Adrenal gland (tissue), 12 donors: ENCODE data around the gene ZIK1. TPM values are rescaled to one million over a fixed set of nuclear protein-coding genes. Genes with fewer than 3 reads are reported as not detected.

ENCODE experiments used
- DNase-seq, 7 donors: peaks; one replicate each; pipeline ENCODE4 v3.0.0-alpha.2; 2019 to 2020
- H3K27ac ChIP-seq, 5 donors: fragments of 200-600 bp; sonication (generic) in 4 of 5; 1 replicate in 3 of 5; 2 replicates in 2 of 5; pipeline versions ENCODE4 v1.5.1 to v1.8.0; 2016 to 2020; ENCODE audit warnings: mild to moderate bottlenecking in 1 of 5
- H3K27me3 ChIP-seq: fragments of 200-600 bp; 2 replicates; pipeline ENCODE4 v1.8.0; 2021
- H3K36me3 ChIP-seq, 2 donors: fragments of 200-600 bp; replicated peaks in 1 of 2; 1 replicate in 1 of 2; 2 replicates in 1 of 2; pipeline versions ENCODE4 v1.5.1 to v1.8.0; 2018 to 2022
- H3K4me1 ChIP-seq, 2 donors: fragments of 200-600 bp; replicated peaks in 1 of 2; 1 replicate in 1 of 2; 2 replicates in 1 of 2; pipeline versions ENCODE4 v1.5.1 to v1.8.0; 2018 to 2021
- H3K4me3 ChIP-seq, 4 donors: fragments of 200-600 bp; sonication (generic) in 3 of 4; one replicate each; pipeline ENCODE4 v1.5.1; 2016 to 2018
- H3K9me3 ChIP-seq, 3 donors: fragments of 200-600 bp; sonication (generic) in 1 of 3; replicated peaks in 1 of 3; 1 replicate in 2 of 3; 2 replicates in 1 of 3; pipeline versions ENCODE4 v1.5.1 to v1.8.0; 2016 to 2021
- POLR2A ChIP-seq, 2 donors: fragments of 450-650 bp; IDR thresholded peaks; one replicate each; pipeline ENCODE4 v1.6.1; 2017; ENCODE audit warnings: antibody characterized with exemption in 2 of 2, mild to moderate bottlenecking in 2 of 2, moderate library complexity in 1 of 2
- WGBS, 4 donors: extraction: QIAGEN DNeasy Blood & Tissue Kit in 2 of 4; methylation state at CpG; one replicate each; pipeline versions ENCODE4 v1.1.5 to v1.1.7; 2013 to 2017; 5-methylcytosine and 5-hydroxymethylcytosine counted together
- intact Hi-C, 2 donors: fragments of 100-400 bp; cut with DNase I; formaldehyde crosslinking; loops; one replicate each; pipeline versions ENCODE4 v1.14.1 to v1.15.0; 2022 to 2023
- polyA plus RNA-seq, 3 donors: library from polyadenylated mRNA; stranded (reverse); fragments of 200-250 nt in 2 of 3; fragments of 350-450 nt in 1 of 3; fragmentation: Illumina TruSeq in 1 of 3; extraction: RNeasy Lipid Tissue Mini Kit (QIAGEN cat#74804) in 1 of 3; gene quantifications; one replicate each; pipeline ENCODE4 v1.2.3, GENCODE V29; 2013 to 2014
- total RNA-seq, 9 donors: library from RNA; depleted of rRNA in 4 of 9; stranded (reverse); fragments of >200 nt in 4 of 9; fragments of 120-200 nt in 1 of 9; fragmentation: NEBNext Ultra II Directional in 1 of 9; extraction: Animal tissue kit (Norgen Biotek cat#: 25700) in 1 of 9; gene quantifications; one replicate each; pipeline versions ENCODE4 v1.1.0 to v1.2.4, GENCODE V29; 2013 to 2023
- TF ChIP-seq, protein P1 (sequence below), 6 experiments: fragments of 450-650 bp in 4 of 6; fragments of 200-600 bp in 2 of 6; sonication (generic) in 1 of 6; IDR thresholded peaks; 1 replicate in 5 of 6; 2 replicates in 1 of 6; pipeline versions ENCODE4 v1.5.1 to v1.8.0; 2016 to 2021; ENCODE audit warnings: antibody characterized with exemption in 6 of 6, mild to moderate bottlenecking in 2 of 6, moderate library complexity in 1 of 6
- donor health status: healthy with polysubstance abuse.
- donor health status: Bipolar disorder and iron deficiency.
- donor health status: DM: yes; HTN: yes; CAD: no.
- donor health status: DM: no; HTN: no; CAD: no.
- donor health status: DM: no; HTN: no; CAD: no.
- donor health status: DM: yes; HTN: yes; CAD: no.

Gene ZIK1
- total and polyA plus RNA-seq, 12 donors: 1.5 to 10.5 (median 5.0) TPM

DNA sequence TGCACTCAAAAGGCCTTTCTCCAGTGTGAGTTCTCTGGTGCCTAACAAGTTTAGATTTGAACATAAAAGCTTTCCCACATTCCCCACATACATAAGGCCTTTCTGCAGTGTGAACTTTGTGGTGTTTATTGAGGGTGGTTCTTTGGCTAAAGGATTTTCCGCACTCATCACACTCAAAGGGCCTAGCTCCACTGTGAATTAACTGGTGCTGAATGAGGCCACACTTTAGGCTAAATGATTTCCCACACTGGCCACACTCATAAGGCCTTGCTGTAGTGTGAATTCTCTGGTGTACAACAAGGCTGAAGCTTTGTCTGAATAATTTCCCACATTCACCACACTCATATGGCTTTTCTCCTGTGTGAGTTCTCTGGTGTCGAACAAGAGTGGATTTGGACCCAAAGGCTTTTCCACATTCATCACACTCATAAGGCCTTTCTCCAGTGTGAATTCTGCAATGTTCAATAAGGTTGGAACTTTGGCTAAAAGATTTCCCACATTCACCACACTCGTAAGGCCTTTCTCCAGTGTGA lies 11.5 kb upstream of the ZIK1 start:
- Histone ChIP-seq H3K27ac (no peak overlapping the region), H3K36me3 (peaks cover 0 to 18% of the 10 kb centered on the region in 2 donors), H3K4me1 (peaks cover 0 to 2% of the 10 kb centered on the region in 2 donors), H3K9me3 (peaks cover 0 to 89% (median 0%) of the 10 kb centered on the region in 3 donors), H3K4me3 (no peak overlapping the region), H3K27me3 (no peaks in the 10 kb centered on the region)
- intact Hi-C loops: no loop called here
- DNase-seq: no peak
- no peak for TF ChIP-seq POLR2A (IDR thresholded peaks at IDR 0.05)
- TF ChIP-seq, protein P1, sequence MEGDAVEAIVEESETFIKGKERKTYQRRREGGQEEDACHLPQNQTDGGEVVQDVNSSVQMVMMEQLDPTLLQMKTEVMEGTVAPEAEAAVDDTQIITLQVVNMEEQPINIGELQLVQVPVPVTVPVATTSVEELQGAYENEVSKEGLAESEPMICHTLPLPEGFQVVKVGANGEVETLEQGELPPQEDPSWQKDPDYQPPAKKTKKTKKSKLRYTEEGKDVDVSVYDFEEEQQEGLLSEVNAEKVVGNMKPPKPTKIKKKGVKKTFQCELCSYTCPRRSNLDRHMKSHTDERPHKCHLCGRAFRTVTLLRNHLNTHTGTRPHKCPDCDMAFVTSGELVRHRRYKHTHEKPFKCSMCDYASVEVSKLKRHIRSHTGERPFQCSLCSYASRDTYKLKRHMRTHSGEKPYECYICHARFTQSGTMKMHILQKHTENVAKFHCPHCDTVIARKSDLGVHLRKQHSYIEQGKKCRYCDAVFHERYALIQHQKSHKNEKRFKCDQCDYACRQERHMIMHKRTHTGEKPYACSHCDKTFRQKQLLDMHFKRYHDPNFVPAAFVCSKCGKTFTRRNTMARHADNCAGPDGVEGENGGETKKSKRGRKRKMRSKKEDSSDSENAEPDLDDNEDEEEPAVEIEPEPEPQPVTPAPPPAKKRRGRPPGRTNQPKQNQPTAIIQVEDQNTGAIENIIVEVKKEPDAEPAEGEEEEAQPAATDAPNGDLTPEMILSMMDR (IDR thresholded peaks at IDR 0.05): no peak
- 96 to 100% (median 98%) methylated on average over 3 of the region's 3 CpGs for WGBS, 4 donors

DNA sequence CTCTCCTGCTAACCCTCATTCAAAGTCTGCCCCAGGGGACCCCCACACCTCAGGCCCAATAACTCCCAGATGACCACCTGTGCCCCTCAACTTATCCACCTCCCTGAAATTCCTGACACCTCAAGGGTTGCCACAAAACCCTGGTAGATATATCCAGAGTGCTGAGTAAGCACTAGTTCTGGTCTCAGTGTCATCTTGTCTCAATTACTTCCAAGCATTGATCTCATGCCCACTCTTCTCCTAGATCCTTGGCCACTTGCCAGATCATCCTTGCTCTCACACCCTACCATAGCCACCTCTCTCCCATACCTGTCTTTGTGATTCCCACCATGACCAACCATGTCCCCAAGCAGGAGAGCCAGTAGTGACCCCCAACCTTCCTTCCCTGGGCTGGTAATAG lies 7.3 kb upstream of the ZIK1 start:
- DNase-seq: no peak
- H3K9me3 ChIP-seq: peaks cover 0 to 59% (median 0%) of the 10 kb centered on the region in 3 donors

DNA sequence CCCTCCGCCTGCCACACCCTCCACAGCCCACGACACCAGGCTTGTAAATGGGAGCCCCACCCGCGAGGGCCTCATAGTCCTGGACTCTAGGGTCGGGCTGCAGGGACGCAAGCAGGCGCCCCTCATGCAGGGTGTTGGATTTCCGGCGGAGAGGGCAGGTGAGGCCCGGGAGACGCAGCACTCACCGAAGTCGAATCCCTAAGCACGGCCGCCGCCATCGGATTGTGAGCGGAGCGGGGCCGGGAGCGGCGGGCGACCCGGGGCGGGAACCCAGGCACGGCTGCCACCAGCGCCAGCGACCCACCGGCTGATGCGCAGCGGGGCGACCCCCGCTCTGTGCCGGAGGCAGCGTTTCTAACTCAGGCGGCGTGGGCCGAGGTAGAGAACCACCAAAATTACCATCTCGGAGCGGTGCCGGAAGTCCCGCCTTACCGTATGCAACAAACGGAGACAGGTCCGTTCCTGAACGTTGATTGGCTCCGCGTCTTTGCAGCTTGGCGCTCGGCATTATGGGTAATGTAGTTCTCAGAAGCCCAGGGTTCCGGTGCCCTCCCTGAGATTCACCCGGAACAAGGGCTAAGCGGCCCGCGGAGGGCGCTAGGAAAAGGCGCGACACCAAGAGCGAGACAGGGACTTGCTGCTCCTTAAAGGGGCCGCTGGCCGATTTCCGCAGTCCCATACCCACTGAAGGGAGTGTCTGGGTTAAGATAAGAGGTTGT lies 5.3 kb upstream of the ZIK1 start, which contains the start of gene ZNF416:
ZNF416 (minus strand) TSS at position 425 of the 719 bp plus-strand sequence; CDS start at position 218, 207 bp downstream.
- H3K4me3 ChIP-seq: peak within 1 kb of the TSS; percentile 33 to 99 (median 66)
- DNase-seq: peak; percentile 98 to 99 (median 98)
- no peak for TF ChIP-seq POLR2A (IDR thresholded peaks at IDR 0.05)
- TF ChIP-seq, protein P1 (IDR thresholded peaks at IDR 0.05): peak in 1 of 6 experiments; percentile 30
- H3K27ac ChIP-seq: peak within 1 kb of the TSS in 3 of 5 donors; percentile 24 to 76 (median 62)
- WGBS, 4 donors: 1% methylated on average over 16 to 62 of the region's 62 CpGs
- H3K36me3 ChIP-seq: peaks cover 0 to 10% of the 10 kb centered on the region in 2 donors
- no peaks in the 10 kb centered on the region for H3K27me3 ChIP-seq
- peaks cover 0 to 39% (median 0%) of the 10 kb centered on the region in 3 donors for H3K9me3 ChIP-seq
- intact Hi-C loops: no loop called here
- peaks cover 5 to 21% of the 10 kb centered on the region in 2 donors for H3K4me1 ChIP-seq

More for the DNA sequence above, 7.3 kb upstream of the ZIK1 start:
- no peak for TF ChIP-seq POLR2A (IDR thresholded peaks at IDR 0.05)
- TF ChIP-seq, protein P1 (IDR thresholded peaks at IDR 0.05): no peak
- peaks cover 0 to 18% of the 10 kb centered on the region in 2 donors for H3K36me3 ChIP-seq
- no peaks in the 10 kb centered on the region for H3K27me3 ChIP-seq
- no peak overlapping the region for H3K27ac ChIP-seq
- H3K4me1 ChIP-seq: peaks cover 5 to 14% of the 10 kb centered on the region in 2 donors
- no peak overlapping the region for H3K4me3 ChIP-seq
- intact Hi-C loops: no loop called here

DNA sequence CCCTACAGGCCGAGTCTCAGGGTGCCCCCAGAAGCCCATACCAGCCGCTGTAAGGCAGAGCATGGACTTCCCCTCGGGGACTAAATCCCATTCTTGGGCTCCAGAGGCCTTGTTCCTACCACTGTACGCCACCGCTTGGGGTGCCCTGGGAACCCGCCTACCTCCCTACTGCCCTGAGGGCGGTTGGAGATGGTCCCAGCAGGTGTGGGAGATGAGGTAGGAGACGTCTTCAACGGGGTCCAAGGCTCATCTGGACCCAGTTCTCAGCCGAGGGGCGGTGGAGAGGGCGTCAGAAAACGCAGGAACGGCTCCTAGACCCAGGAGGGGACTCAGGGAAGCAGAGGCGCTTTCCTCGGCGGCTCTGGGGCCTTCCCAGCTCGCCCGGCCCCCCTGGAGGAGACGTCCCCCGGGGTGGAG lies 833 bp upstream of the ZIK1 start:
- Histone ChIP-seq H3K9me3 (peaks cover 0 to 14% (median 0%) of the 10 kb centered on the region in 3 donors), H3K4me1 (peaks cover 5 to 20% of the 10 kb centered on the region in 2 donors), H3K27ac (no peak overlapping the region), H3K36me3 (no peaks in the 10 kb centered on the region), H3K27me3 (no peaks in the 10 kb centered on the region), H3K4me3 (peak overlapping the region in 2 of 4 donors; percentile 33 to 58)
- 35 to 77% (median 45%) methylated on average over 8 to 21 of the region's 21 CpGs for WGBS, 4 donors
- no peak for DNase-seq
- intact Hi-C loops: no loop called here
- TF ChIP-seq, protein P1 (IDR thresholded peaks at IDR 0.05): no peak
- TF ChIP-seq POLR2A (IDR thresholded peaks at IDR 0.05): no peak
